Fibroblast of villous mesenchyme (primary cell): ENCODE results near the gene DMBX1. TPM values are rescaled to one million over a fixed set of nuclear protein-coding genes. Genes with fewer than 3 reads are reported as not detected.

Source experiments
- DNase-seq: peaks from one replicate; pipeline ENCODE4 v3.0.0-alpha.2; 2010; ENCODE audit warnings: low read depth
- H3K4me3 ChIP-seq: 2 replicates; pipeline ENCODE4 v1.5.1; 2011; ENCODE audit warnings: low read depth, mild to moderate bottlenecking, low read length
- CTCF ChIP-seq: IDR thresholded peaks from 2 replicates; pipeline ENCODE4 v1.5.1; 2012; ENCODE audit warnings: low read depth, mild to moderate bottlenecking, low read length; ENCODE audit not compliant: insufficient read depth
- total RNA-seq: library from RNA; depleted of rRNA; stranded (reverse); fragments of >200 nt; gene quantifications from 2 replicates; pipeline ENCODE4 v1.2.3, GENCODE V29; 2012

The DMBX1 gene
- total RNA-seq, 1 donor = not detected

- DNase-seq = no peak
- no peak for TF ChIP-seq CTCF
Observed at GRCh38 chr1:46493316-46494032, 3.8 kb downstream of the DMBX1 start.

GRCh38 chr1:46494910-46495309, 5.3 kb downstream of the DMBX1 start:
- no peak for TF ChIP-seq CTCF
- no peak for DNase-seq
- no peak overlapping the region for H3K4me3 ChIP-seq

More at GRCh38 chr1:46493316-46494032, 3.8 kb downstream of the DMBX1 start:
- no peak overlapping the region for H3K4me3 ChIP-seq

GRCh38 chr1:46495778-46496177, 6.1 kb downstream of the DMBX1 start:
- DNase-seq = no peak
- no peak overlapping the region for H3K4me3 ChIP-seq
- no peak for TF ChIP-seq CTCF

- no peak overlapping the region for H3K4me3 ChIP-seq
- TF ChIP-seq CTCF = no peak
- no peak for DNase-seq
Observed at GRCh38 chr1:46496505-46496904, 6.9 kb downstream of the DMBX1 start.

GRCh38 chr1:46497020-46497419, 7.4 kb downstream of the DMBX1 start:
- DNase-seq = no peak
- TF ChIP-seq CTCF = no peak
- no peak overlapping the region for H3K4me3 ChIP-seq

- TF ChIP-seq CTCF = no peak
- DNase-seq = no peak
- no peak overlapping the region for H3K4me3 ChIP-seq
Observed at GRCh38 chr1:46497665-46498064, 8.0 kb downstream of the DMBX1 start.

- no peak for TF ChIP-seq CTCF
- H3K4me3 ChIP-seq = no peak overlapping the region
- DNase-seq = no peak
Observed at GRCh38 chr1:46501528-46501927, 11.9 kb downstream of the DMBX1 start.
